ENCODE results near the gene FZD2.
"Not testable (repeated sequence)": the region's sequence is repeated elsewhere in the genome, so short reads cannot be mapped to it uniquely, and the experiment has no call there.

FZD2 gene

DNA sequence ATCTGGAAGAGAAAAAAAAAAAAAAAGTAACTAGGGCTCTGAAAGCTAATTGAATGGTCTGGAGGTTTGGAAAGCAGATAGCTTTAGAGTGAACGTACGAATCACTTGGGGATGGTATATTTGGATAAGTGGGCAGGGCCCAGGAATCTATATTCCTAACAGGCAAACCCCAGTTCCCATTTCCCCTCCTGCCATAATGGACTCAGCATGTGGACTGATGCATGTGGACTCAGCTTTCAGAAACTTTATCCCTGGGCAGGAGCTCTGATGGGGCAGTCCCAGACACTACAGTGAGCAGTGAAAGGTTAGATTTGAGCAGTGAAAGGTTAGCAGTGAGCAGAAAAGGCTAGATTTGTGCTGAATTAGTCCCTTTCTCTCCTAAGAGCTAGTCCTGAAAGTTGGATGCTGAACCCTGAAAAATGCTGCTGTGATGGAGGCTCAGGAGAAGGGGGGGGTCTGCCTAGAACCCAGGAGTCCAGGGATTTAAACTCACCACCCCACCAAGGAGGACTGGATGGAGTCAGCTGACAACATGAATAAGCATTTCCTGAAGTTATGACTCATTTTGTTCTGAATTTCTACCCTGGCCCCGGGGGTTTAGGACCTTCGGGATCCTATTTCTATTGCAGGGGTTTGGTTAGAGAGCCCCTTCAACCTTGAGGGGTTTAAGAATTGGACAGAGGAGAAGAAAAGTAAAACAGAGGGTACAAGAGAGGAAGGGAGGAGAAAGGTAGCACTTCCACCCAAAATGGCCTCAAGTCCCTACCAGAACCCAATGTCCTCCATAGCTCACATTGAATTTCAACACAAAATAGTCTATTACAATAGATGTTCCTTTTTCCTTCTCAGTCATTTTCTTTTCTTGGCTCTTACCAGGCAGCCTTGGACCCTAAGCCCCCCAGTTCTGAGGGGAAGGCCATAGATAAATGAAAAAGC lies 10.3 kb upstream of the FZD2 start:
- no peak for DNase-seq

DNA sequence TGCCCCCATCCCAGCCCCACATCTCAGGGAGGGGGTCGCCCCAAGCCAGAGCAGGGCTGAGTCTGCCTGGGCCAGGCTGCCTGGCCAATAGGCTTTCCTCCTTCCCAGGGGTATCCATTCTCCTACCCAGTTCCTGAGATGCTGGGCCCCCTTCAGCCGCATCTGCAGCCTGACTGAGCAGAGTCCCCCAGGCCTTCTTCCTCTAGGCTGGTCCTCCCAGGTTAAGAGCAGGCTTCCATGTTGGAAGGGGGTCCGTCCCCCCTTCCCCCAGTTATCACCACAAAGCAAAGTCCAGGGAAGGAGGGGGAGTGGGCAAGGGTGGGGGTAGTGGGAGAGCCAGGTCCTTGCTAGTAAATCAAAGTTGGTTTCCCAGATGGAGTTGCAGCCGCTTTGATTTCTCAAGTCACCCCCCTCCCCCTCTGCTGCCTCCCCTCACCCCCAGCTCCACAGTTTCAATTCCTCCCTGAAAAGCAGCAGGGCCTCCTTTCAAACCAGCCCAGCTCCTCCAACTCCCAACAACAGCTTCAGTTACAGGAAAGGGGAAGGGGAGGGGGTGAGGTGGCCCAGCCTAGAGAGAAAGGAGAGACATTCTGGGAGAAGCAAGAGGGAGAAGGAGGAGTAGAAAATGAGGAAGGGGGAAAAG lies 9.5 kb upstream of the FZD2 start:
- DNase-seq: no peak

DNA sequence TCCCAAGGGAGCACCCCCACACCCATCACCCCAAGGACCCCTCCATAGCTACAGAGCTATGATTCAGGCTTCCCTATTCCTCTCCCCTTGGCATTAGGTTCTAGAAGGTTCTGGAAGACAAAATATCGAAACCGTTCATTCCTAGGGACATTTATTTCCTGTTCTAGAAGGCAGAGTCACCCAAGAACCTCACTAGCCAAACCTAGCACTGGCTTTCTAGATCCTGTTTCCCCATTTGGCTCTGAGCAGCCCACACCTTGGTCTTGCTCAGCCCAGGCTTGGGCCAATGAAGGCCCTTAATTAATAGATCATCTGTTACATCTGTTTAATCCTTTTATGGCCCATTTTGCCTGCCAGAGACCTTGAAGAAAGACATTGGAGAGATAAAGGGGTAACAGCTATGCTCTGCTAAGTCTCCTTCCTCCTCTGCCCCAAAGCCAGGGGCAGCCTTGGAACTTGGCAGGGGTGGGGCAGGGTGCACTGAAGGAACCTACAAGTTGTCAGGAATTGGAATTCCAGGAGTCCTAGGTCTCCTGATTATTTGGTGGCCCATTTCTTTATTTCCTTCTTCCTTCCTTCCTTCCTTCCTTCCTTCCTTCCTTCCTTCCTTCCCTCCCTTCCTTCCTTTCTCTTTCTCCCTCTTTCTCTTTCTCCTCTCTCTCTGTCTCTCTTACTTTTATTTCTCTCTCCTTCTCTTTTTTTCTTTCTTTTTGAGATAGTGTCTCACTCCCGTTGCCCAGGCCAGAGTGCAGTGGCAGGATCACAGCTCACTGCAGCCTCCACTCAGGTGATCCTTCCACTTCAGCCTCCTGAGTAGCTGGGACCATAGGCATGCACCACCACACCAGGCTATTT lies 8.7 kb upstream of the FZD2 start:
- no peak for DNase-seq

DNA sequence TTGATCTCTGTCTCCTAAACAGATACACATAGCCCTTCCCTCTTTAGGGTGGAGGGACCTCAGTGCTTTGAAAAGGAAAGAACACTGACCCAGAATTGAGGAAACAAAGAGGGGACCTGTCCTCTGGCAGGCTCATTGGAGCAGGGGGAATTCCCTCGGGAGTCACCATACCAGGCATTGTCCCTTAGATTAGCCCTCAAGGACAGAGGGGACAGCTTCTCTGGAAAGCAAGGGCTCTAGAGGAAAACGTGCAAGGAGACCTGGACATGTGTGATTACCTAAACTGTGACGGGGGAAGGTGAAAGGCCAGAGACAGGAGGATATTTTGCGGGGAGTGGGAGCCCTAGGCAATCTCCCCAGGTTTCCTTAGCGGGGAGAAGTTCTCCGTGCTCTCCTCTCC lies 7.6 kb upstream of the FZD2 start:
- DNase-seq: no peak

DNA sequence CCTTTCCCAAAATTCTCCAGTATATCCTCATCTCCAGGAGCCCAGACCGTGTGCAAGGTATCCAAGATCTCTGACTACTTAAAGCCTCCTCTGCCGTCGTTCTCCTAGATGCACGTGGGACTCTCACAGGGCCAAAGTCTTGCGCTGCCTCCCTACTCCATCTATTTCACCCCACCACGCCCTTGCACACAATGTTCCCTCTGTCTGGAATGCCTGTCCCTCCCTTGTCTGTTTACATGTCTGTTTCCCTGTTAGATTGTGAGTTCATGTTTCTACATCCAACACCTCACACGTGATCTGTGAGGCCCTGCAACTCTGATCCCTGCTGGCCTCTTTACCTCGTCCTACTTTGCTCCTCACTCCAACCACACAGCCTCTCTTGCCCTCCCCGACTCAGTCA lies 4.9 kb upstream of the FZD2 start:
- DNase-seq: no peak

DNA sequence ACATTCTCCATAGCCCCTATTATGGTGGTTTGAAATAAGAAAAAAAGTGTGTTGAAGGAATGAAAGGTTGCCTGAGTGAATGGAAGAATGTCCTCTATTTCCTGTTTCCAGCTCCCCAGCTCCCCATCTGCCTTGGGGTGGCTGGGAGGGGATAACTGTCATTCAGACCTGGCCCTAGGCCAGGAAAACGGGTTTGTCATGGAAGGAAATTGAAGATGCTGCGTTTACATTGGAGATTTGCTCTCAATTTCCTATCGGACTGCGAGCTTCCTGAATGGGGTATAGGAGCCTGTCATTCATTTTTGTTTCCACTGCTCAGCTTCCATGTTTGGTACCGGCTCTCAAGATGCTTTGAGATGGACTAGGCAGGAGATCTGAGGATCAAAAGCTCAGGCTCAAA lies 2.2 kb upstream of the FZD2 start:
- peak in 1 of 2 experiments; percentile 6 for DNase-seq

DNA sequence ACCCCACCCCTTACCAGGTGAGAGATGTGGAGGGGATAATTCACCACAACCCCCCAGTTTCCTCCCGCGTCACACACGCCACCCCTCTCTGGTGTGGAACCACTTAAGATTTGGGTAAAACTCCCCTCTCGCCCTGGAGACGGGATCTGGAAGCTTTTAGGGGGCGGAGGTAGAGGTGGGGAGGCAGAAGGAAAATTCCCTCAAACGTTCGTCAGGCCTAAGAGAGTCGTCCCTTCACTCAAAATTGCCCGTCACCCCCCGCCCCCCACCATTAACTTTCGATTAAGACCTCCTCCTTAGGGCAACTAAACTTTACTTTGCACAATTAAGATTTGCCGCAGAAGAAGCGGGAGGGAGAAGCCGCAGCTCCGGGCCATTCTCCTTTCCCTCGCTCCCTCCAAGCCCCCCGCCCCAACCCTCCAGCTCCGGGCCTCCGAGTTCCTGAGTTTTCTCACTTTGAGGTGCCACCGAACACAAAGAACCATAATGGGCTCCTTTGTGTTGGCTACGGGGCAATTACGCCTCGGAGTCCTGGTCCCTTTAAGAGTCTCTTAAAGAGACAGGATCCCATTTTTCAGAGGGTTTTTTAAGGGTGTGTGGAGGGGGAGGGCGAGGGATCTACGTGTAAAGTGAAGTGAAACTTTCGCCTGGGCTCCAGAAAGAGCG lies 985 bp upstream of the FZD2 start:
- DNase-seq: peak in 1 of 2 experiments; percentile 42

DNA sequence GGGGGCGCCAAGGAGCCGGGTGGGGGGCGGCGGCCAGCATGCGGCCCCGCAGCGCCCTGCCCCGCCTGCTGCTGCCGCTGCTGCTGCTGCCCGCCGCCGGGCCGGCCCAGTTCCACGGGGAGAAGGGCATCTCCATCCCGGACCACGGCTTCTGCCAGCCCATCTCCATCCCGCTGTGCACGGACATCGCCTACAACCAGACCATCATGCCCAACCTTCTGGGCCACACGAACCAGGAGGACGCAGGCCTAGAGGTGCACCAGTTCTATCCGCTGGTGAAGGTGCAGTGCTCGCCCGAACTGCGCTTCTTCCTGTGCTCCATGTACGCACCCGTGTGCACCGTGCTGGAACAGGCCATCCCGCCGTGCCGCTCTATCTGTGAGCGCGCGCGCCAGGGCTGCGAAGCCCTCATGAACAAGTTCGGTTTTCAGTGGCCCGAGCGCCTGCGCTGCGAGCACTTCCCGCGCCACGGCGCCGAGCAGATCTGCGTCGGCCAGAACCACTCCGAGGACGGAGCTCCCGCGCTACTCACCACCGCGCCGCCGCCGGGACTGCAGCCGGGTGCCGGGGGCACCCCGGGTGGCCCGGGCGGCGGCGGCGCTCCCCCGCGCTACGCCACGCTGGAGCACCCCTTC lies 484 bp downstream of the FZD2 start:
- DNase-seq: peak in 1 of 2 experiments; percentile 2

DNA sequence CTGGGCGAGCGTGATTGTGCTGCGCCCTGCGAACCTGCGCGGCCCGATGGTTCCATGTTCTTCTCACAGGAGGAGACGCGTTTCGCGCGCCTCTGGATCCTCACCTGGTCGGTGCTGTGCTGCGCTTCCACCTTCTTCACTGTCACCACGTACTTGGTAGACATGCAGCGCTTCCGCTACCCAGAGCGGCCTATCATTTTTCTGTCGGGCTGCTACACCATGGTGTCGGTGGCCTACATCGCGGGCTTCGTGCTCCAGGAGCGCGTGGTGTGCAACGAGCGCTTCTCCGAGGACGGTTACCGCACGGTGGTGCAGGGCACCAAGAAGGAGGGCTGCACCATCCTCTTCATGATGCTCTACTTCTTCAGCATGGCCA lies 1.0 kb downstream of the FZD2 start:
- no peak for DNase-seq

DNA sequence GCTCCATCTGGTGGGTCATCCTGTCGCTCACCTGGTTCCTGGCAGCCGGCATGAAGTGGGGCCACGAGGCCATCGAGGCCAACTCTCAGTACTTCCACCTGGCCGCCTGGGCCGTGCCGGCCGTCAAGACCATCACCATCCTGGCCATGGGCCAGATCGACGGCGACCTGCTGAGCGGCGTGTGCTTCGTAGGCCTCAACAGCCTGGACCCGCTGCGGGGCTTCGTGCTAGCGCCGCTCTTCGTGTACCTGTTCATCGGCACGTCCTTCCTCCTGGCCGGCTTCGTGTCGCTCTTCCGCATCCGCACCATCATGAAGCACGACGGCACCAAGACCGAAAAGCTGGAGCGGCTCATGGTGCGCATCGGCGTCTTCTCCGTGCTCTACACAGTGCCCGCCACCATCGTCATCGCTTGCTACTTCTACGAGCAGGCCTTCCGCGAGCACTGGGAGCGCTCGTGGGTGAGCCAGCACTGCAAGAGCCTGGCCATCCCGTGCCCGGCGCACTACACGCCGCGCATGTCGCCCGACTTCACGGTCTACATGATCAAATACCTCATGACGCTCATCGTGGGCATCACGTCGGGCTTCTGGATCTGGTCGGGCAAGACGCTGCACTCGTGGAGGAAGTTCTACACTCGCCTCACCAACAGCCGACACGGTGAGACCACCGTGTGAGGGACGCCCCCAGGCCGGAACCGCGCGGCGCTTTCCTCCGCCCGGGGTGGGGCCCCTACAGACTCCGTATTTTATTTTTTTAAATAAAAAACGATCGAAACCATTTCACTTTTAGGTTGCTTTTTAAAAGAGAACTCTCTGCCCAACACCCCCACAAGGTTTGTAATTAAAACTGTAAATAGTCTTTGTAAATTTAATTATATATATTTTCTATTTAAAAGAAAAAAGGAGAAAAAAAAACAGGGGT lies 1.7 kb downstream of the FZD2 start:
- no peak for DNase-seq

DNA sequence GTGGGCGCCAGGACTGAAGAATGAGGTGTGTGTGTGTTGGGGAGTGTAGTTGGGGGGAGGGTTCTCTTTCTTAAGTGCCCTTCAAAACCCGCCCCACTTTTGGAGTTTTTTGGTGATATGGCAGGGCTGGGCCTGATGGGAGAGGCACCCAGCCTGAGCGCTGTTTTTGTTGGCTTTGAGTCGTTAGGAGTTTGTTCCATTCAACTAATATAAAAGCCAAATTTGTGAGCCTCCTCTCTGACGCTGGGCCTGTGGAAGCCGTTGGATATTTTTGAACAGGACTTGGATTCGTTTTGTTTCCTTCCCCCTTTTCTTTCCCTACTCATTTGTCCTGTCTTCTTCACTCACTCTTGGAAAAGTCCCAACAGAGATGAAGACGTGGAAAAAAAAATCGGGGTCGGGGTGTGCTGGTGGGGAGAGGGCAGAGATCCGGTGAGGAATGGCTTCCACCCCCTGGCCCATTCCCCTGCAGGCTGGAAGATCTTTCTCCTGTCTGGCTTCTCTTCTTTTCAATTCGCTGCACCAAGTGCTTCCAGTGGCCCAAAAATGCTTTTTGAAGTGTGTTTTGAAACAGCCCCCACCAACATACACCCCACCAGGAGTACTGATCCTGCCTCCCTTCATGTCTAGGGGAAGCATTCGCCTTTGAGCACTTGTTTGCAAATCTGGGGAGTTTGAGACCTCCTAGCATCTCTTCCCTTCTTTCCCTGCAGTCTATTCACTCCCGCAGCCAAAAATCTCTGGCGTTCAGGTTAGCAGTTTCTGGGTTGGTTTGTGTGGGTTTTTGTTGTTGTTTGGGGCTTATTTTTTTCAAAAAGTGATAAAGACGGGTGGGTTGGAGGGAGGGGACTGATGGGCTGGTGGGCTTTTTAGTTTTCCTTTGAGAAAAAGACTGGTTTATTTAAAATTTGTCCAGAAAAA lies 2.6 kb downstream of the FZD2 start:
- no peak for DNase-seq

DNA sequence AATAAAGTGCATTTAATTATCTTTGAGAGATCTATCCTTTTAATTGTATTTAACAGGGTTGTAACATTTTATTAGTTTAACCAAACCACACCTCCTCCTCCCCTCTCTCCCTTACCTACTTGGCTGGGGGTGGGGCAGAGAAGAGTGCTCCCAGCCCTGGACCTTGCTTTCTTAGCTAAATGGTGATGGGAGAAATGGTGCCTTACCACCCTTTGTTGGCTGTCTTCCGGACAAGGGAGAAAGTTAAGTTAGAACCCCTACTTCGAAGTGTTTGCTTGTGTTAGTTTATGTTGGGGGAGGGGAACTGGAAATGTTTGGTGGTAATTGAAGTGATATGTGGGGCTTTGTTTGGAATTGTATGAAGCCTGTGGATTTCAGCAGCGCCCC lies 3.9 kb downstream of the FZD2 start:
- DNase-seq: no peak

DNA sequence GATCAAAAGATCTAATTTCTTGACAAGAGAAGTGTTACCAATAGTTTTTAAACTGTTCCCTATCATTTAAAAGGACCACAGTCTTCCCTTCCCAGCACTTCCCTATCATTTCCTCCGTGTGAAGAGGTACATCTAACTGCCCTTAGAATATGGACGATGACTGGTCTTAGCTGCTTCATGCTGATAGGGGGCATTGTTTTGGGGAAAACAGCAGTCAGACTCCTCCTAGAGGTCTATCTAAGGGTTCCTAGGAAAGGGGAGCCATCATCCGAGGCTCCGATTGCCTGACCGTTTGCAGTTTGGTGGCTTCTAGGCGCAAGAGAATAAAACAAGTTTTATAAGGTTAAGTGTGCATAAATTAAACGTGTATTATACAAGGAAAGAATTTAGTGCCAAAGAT lies 7.1 kb downstream of the FZD2 start:
- DNase-seq: no peak

DNA sequence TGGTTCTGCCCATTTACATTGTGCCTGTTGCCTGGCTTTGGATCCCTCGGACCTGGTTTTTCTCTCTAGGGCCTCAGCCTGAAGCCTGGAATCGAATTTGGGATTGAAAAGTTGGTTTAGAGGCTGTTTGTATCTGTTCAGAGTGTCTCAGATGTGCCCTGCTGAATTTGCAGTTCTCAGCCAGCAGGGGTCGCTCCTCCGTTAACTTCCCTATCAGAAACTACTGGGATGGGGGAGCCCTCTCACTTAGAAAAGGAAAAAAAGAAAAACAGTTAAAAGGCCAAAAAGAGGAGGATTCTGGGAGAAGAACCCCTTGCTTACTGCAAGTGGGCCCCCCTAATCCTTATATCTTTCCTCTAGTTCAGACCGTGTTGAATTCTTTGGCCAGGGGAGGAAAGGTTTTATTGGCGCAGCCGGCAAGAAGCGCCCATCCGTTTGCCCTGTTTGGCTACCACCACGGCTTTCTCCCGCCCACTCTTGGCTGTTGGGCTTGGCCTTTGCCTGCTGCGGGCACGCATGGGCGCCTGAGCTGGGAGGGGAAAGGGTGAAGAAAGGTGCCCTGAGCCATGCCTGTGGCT lies 8.7 kb downstream of the FZD2 start:
- no peak for DNase-seq

DNA sequence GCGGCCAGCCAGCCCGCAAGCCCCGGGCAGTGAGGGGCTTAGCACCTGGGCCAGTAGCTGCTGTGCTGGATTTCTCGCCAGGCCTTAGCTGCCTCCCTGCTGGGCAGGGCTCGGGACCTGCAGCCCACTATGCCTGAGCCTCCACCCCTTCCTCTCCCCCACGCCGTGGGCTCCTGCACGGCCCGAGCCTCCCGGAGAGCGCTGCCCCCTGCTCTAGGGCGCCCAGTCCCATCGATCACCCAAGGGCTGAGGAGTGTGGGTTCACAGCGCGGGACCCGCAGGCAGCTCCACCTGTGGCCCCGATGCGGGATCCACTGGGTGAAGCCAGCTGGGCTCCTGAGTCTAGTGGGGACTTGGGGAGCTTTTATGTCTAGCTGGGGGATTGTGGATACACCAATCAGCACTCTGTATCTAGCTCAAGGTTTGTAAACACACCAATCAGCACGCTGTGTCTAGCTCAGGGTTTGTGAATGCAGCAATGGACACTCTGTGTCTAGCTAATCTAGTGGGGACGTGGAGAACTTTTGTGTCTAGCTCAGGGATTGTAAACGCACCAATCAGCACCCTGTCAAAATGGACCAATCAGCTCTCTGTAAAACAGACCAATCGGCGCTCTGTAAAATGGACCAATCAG lies 11.1 kb downstream of the FZD2 start:
- not testable (repeated sequence) for DNase-seq

DNA sequence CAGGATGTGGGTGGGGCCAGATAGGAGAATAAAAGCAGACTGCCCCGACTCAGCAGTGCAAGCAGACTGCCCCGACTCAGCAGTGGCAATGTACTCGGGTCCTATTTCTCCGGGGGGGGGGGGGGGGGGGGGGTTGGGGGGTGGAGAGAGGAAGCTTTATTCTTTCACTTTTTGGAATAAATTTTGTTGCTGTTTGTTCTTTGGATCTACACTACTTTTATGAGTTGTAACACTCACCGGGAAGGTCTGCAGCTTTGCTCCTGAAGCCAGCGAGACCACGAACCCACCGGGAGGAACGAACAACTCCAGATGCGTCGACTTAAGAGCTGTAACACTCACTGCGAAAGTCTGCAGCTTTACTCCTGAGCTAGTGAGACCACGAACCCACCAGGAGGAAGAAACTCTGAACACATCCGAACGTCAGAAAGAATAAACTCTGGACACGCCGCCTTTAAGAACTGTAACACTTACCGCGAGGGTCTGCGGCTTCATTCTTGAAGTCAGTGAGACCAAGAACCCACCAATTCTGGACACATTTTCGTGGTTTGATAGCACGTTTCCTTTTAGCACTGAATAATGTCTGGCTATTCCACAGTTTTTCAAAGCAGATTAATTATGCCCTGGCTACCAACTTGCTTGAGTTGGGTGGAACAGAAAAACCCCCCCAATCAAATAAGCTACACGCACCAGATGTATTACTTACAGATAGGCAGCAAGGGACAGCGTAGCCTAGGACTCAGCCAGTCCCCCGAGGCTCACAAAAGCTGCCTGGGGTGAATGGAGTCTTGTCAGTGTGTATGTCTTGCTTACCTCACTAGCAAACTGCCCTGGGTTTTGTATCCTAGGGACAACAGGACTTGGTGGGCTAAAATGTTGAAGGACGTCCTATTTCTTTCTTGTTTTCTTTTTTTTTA lies 11.9 kb downstream of the FZD2 start:
- DNase-seq: no peak

DNA sequence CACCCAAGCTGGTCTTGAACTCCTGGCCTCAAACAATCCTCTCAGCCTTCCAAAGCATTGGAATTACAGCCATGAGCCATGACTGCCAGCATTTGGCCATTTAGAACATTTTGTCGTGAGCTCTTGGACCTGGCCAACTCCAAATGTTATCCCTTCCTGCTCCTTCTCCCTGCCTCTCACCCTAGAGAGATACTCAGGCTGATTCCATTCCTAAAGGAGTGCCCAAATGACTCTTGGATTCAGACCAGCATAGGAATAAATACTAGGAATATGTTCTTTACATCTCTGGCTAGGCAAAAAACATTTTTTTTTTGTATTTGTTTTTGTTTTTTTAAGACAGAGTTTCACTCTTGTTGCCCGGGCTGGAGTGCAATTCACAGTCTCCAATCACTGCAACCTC lies 15.5 kb downstream of the FZD2 start:
- no peak for DNase-seq

DNA sequence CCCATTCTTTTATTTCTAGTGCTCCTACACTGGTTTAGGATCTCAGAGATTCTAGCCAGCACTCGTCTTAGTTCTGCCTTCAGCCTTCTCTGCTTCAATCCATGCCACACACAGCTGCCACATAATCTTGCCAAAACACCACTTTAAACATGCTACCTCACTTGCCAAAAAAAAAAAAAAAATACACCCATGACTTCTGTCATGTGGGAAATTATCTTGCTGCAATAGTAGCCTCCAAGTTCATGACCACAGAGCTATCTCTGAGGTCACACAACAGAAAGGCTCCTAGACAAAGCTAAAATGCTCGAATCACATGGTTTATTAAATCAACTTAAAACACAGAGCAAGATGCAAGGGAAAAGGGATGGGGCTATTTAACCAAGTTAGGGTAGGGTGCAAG lies 18.1 kb downstream of the FZD2 start:
- DNase-seq: no peak

Data from SHP77 (cell line).